Endometrial microvascular endothelial cells (primary cell): Measurements from ENCODE around the gene ANLN. TPM values are rescaled to one million over a fixed set of nuclear protein-coding genes. Genes with fewer than 3 reads are reported as not detected.
"Not testable (repeated sequence)": the region's sequence is repeated elsewhere in the genome, so short reads cannot be mapped to it uniquely, and the experiment has no call there.

Experiments
- in situ Hi-C: cut with HindIII; loops from 2 replicates; pipeline ENCODE4 v1.10.0; 2017; ENCODE audit warnings: low sequenced_read_pairs, low pct_unique_long_range_greater_than_20kb; ENCODE audit errors: inconsistent ontology term
- total RNA-seq: library from RNA; depleted of rRNA; stranded (reverse); fragments of >200 nt; gene quantifications from one replicate; pipeline ENCODE4 v1.2.3, GENCODE V29; 2015; ENCODE audit errors: inconsistent ontology term

ANLN gene
- total RNA-seq, 1 donor from 2014 or later = 327 TPM

DNA sequence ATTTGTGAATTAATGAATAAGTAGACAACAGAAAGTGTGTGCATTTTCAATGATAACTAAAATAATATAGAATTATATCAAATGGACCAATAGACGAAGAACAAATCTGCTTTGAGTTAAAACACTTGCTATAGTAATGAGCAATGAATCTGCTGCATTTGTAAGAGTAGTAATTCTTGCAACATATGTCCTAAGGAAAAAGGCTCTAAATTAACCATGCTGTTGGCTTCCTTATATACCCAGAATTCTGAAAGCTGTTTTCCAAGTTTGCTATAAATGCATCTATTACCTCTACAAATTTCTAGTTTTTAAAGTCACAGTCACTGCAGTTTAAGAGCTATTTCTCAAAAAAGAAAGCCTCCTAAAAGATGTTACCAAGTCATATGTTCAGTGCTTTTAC is 20.5 kb upstream of the ANLN start:
- in situ Hi-C loops = no loop called here

DNA sequence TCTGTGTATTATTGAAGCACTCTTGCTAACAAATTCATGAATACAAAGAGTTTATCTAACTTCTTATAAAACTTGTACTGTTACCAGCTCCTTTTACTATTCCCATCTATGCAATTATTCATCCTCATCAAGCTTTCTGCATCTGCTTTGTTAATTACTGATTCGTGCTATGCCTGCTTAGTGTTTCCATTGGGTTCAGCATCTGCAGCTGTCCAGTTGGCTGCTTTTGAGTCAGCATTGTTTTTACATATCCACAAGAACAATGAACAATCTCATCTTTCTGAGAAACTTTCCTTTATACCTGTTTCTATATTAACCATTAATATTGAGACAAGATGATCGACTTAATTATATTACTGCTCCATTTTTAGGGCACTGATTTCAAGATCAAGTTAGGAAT is 19.6 kb upstream of the ANLN start:
- in situ Hi-C loops = no loop called here

DNA sequence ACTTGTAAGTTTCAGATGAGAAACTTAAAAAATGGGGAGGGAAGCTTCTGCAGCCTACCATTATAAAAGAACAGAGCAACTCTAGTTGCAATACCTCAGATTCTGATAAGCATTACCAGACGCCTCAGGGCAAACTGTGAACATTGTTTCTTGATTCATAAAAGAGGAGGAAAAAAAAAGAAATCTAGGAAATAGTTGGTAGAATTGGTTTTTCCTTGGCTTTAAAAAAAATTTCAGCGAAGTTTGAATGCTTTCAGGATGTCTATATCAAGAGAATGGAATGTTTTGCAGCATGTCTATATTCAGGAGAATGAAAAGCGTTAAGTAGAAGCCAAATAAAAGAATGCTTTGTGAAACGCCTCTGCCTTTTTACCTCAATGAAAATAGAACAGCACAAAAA is 17.5 kb upstream of the ANLN start:
- in situ Hi-C loops = no loop called here

- in situ Hi-C loops = not testable (repeated sequence)
Observed at GRCh38 chr7:36378555-36378954, 11.1 kb upstream of the ANLN start.

DNA sequence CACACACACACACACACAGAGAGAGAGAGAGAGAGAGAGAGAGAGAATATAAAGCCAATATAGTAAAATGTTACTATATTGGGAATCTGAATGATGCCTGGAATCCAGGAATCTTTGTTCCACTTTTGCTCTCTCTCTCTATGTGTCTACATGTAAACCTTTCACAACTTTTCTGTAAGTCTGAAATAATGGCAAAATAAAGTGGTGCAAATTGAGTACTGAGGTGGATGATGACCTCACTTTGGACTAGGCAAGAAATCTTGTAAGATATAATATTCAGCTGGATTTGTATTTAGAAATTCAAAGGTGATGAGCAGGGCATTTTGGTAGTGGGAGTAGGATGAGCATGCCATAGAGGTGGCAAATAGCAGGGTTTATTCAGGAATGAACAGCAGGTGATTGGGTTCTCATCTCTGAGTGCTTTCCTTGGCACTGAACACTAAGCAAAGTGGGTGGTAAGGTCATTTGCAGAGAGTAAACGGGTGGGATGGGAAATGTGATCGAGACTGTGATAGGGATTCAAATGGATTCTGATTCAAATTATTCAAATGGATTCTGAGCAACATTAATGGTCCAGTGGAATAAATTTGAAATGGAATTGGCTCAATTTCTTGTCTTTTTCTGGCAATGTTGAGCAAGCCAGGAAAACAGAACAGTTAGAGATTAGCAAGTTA is 9.7 kb upstream of the ANLN start:
- in situ Hi-C loops = no loop called here

DNA sequence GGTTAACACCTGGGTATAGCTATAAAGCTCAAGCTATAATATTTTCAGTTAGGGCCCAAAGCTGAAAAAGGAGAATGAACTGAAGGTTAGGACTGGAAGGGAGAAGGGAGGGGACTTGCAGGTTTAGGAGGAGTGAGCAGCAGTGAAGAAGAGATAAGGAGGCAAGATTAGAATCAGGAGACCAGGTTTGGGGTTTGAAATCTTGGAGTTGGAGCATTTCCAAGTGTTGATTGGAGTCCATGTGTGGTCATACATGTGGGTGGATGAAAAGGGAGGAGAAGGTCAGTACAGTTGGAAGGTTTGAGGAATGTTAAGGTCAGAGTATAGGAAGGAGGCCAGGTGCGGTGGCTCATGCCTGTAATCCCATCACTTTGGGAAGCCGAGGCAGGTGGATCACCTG is 8.6 kb upstream of the ANLN start:
- in situ Hi-C loops = no loop called here

- in situ Hi-C loops = not testable (repeated sequence)
Observed at GRCh38 chr7:36383284-36383683, 6.4 kb upstream of the ANLN start.

DNA sequence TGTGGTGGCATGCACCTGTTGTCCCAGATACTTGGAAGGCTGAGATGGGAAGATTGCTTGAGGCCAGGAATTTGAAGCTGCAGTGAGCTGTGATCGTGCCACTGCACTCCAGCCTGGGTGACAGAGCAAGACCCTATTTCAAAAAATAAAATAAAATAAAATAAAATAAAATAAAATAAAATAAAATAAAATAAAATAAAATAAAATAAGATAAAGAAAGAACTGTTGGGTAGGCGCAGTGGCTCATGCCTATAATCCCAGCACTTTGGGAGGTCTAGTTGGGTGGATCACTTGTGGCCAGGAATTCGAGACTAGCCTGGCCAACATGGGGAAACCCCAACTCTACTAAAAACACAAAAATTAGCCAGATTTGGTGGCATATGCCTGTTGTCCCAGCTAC is 4.0 kb upstream of the ANLN start:
- in situ Hi-C loops = not testable (repeated sequence)

DNA sequence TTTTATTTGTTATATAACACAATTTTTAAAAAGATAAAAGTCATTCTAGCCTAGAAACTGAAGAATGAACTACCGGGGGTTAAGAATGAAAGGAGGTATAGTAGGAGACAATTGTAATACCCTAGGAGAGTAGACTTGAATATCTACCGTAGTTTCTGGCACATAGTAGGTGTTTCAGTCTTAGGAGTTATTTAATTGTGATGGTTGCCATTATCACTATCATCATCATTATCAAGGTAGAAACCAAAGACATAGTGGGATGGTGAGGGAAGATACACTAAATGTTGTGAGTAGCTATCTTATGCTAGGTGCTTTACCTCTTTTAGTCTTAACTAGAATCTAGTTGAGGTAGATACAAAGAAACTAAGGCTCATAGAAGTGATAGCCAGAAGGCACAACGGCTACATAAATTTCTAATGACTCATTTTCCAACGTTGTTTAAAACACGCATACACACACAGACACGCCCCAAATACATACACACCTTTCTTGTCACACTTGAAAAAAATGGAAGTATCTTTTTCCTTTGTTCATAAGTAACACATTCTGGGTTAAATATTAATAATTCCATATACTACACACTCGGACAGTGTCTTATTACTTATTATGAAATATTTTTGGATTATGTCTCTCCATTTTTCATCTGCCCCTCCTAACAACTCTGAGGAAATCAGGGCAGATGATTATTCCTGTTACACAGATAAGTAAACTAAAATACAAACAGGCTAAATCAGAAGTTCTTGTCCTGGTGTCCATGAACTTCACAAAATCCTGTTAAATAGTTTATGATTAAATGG is 2.0 kb upstream of the ANLN start:
- in situ Hi-C loops = no loop called here

DNA sequence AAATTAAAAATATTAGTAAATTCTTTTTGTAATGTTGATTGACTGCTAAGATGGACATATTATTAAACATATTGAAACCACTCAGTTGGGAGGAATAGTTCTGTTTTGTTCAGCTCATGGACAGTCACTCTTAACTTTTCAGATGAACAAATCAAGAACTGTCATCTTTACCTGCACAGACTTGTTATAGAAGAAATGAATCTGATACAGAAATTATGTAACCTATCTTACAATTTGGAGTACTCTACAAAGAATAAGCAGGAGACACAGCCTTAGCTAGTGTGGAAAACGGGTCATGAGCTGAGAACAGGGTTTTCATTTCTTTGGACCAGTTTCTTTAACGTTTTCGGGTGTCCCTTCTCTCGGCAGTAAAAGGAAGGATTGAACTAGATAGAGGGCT is 1.2 kb upstream of the ANLN start:
- in situ Hi-C loops = no loop called here

- in situ Hi-C loops = no loop called here
Observed at GRCh38 chr7:36390199-36391090, 783 bp downstream of the ANLN start.

DNA sequence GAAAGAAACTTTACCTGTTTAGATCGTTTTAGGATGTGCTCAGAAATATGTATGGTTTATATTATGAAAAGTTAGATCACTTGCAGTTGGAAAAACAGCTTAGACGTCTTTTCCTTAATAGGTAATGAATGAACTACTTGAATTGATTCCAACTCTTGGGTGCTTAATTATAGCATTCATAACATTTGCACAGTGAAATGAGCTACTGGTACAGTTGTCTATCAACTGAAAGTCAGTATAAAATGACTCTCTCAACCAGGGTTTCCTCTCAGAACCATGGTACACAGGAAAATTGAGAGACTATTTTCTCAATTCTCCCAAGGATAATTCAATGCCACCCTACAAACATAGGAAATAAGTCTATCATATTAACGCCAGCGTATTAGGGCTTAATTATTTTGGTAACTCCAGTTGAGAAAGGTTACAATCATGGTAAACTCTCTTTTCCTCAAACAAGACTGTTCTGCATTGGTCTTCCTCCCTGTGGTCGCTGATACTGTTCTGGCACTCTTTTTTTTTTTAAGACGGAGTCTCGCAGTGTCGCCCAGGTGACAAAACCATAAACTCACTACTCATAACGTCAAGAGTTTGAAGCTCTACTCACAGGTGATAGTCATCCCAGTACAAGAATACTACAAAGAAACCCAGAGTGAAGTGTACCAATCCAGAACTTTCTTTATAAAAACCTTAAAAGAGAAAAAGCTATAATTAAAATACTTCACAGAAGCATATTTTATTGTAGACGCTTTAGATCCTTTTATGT is 2.0 kb downstream of the ANLN start:
- in situ Hi-C loops = no loop called here

- in situ Hi-C loops = no loop called here
Observed at GRCh38 chr7:36393826-36394225, 4.2 kb downstream of the ANLN start.

GRCh38 chr7:36395171-36395894 is 5.7 kb downstream of the ANLN start:
- in situ Hi-C loops = no loop called here

GRCh38 chr7:36396150-36396549 is 6.5 kb downstream of the ANLN start:
- in situ Hi-C loops = no loop called here

DNA sequence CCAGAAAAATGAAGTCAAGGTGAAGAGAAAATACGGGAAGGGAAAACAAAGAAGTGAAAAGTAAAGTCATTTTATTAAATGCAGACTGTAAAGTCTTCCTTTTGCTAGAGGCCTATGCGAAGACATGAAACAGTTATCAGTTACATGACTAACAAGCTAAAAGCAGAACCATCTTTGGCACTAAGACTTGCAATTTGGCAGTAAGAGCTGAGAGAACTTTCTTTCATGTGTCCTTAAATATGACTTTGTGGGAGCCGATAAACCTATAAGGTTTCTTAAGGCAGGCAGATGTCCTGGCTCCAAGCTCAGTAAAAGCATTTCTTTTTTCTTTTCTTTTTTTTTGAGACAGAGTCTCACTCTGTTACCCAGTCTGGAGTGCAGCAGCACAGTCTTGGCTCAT is 10.4 kb downstream of the ANLN start:
- in situ Hi-C loops = no loop called here

GRCh38 chr7:36400606-36401005 is 10.9 kb downstream of the ANLN start:
- in situ Hi-C loops = no loop called here

GRCh38 chr7:36403452-36403851 is 13.8 kb downstream of the ANLN start:
- in situ Hi-C loops = no loop called here
